ENCODE measurements around the gene CAPZA1.
A peak's percentile ranks its signal among the peaks of the same experiment; 100 is the strongest.

CAPZA1 gene

DNA sequence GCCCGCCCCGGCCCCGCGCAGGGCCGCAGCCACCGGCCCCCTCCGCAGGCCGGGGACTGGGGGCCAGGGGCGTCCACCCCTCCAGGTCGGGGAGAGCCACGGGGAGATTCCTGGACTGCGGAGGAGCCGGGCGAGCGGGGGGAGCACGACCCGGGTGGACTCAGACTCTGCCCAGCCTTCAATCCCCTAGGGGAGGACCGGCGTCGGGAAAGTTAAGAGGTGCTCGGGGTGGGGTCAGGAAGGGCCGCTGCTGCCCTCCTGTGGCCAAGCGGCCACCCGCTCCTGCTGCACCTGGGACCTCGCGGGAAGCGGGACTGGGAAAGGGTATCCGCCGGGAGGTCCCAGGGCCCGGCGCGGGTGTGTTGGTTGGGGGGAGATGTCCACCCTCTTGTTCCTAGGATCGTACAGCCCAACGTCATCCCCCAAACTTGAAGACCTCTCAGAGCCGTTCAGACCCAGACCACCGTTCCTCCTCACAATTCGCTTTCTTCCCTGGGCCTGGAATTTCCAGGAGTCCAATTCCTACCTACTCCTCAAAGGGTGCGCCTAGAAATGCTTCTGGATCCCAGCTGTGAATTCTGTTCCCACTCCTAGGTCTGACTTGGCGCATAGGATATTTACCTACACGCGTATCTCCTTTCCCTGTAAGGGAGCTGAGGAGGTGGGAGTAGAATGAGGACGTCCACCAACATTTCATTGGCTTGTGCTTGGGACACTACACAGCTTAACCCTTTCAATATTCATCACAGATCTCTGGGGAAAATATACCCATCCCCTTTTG is 87.8 kb downstream of the CAPZA1 start (continued):
- TF ChIP-seq, protein P1, sequence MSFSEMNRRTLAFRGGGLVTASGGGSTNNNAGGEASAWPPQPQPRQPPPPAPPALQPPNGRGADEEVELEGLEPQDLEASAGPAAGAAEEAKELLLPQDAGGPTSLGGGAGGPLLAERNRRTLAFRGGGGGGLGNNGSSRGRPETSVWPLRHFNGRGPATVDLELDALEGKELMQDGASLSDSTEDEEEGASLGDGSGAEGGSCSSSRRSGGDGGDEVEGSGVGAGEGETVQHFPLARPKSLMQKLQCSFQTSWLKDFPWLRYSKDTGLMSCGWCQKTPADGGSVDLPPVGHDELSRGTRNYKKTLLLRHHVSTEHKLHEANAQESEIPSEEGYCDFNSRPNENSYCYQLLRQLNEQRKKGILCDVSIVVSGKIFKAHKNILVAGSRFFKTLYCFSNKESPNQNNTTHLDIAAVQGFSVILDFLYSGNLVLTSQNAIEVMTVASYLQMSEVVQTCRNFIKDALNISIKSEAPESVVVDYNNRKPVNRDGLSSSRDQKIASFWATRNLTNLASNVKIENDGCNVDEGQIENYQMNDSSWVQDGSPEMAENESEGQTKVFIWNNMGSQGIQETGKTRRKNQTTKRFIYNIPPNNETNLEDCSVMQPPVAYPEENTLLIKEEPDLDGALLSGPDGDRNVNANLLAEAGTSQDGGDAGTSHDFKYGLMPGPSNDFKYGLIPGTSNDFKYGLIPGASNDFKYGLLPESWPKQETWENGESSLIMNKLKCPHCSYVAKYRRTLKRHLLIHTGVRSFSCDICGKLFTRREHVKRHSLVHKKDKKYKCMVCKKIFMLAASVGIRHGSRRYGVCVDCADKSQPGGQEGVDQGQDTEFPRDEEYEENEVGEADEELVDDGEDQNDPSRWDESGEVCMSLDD (tag by site-specific recombination; IDR thresholded peaks at IDR 0.05): peak; percentile 97
- TF ChIP-seq GLIS1 (tag by site-specific recombination; IDR thresholded peaks at IDR 0.05) (peak; percentile 64), IKZF3 (tag by site-specific recombination; IDR thresholded peaks at IDR 0.05) (peak; percentile 96), ZNF23 (tag by site-specific recombination; IDR thresholded peaks at IDR 0.05; ENCODE audit: borderline replicate concordance) (no peak), YY2 (tag by site-specific recombination; IDR thresholded peaks at IDR 0.05) (no peak), ZNF791 (tag by site-specific recombination; IDR thresholded peaks at IDR 0.05) (no peak), ZNF350 (tag by site-specific recombination; IDR thresholded peaks at IDR 0.05) (no peak), ZNF404 (tag by site-specific recombination; IDR thresholded peaks at IDR 0.05) (no peak), ZNF830 (tag by site-specific recombination; IDR thresholded peaks at IDR 0.05; ENCODE audit: low read depth) (no peak), ZNF366 (tag by site-specific recombination; conservative IDR thresholded peaks at IDR 0.05) (no peak), ZNF416 (tag by site-specific recombination; IDR thresholded peaks at IDR 0.05) (no peak)
- TF ChIP-seq, protein P2, sequence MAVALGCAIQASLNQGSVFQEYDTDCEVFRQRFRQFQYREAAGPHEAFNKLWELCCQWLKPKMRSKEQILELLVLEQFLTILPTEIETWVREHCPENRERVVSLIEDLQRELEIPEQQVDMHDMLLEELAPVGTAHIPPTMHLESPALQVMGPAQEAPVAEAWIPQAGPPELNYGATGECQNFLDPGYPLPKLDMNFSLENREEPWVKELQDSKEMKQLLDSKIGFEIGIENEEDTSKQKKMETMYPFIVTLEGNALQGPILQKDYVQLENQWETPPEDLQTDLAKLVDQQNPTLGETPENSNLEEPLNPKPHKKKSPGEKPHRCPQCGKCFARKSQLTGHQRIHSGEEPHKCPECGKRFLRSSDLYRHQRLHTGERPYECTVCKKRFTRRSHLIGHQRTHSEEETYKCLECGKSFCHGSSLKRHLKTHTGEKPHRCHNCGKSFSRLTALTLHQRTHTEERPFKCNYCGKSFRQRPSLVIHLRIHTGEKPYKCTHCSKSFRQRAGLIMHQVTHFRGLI (tag by site-specific recombination; IDR thresholded peaks at IDR 0.05): no peak; the same call in 1 of the 2 replicates
- TF ChIP-seq, protein P3, sequence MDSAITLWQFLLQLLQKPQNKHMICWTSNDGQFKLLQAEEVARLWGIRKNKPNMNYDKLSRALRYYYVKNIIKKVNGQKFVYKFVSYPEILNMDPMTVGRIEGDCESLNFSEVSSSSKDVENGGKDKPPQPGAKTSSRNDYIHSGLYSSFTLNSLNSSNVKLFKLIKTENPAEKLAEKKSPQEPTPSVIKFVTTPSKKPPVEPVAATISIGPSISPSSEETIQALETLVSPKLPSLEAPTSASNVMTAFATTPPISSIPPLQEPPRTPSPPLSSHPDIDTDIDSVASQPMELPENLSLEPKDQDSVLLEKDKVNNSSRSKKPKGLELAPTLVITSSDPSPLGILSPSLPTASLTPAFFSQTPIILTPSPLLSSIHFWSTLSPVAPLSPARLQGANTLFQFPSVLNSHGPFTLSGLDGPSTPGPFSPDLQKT (IDR thresholded peaks at IDR 0.05; ENCODE audit: borderline replicate concordance, low read depth, low read length): no peak
- TF ChIP-seq, protein P4, sequence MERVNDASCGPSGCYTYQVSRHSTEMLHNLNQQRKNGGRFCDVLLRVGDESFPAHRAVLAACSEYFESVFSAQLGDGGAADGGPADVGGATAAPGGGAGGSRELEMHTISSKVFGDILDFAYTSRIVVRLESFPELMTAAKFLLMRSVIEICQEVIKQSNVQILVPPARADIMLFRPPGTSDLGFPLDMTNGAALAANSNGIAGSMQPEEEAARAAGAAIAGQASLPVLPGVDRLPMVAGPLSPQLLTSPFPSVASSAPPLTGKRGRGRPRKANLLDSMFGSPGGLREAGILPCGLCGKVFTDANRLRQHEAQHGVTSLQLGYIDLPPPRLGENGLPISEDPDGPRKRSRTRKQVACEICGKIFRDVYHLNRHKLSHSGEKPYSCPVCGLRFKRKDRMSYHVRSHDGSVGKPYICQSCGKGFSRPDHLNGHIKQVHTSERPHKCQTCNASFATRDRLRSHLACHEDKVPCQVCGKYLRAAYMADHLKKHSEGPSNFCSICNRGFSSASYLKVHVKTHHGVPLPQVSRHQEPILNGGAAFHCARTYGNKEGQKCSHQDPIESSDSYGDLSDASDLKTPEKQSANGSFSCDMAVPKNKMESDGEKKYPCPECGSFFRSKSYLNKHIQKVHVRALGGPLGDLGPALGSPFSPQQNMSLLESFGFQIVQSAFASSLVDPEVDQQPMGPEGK (tag by site-specific recombination; IDR thresholded peaks at IDR 0.05): peak; percentile 77
- TF ChIP-seq, protein P5, sequence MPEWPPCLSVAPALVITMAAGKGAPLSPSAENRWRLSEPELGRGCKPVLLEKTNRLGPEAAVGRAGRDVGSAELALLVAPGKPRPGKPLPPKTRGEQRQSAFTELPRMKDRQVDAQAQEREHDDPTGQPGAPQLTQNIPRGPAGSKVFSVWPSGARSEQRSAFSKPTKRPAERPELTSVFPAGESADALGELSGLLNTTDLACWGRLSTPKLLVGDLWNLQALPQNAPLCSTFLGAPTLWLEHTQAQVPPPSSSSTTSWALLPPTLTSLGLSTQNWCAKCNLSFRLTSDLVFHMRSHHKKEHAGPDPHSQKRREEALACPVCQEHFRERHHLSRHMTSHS (tag by site-specific recombination; IDR thresholded peaks at IDR 0.05): no peak
- TF ChIP-seq, protein P6, sequence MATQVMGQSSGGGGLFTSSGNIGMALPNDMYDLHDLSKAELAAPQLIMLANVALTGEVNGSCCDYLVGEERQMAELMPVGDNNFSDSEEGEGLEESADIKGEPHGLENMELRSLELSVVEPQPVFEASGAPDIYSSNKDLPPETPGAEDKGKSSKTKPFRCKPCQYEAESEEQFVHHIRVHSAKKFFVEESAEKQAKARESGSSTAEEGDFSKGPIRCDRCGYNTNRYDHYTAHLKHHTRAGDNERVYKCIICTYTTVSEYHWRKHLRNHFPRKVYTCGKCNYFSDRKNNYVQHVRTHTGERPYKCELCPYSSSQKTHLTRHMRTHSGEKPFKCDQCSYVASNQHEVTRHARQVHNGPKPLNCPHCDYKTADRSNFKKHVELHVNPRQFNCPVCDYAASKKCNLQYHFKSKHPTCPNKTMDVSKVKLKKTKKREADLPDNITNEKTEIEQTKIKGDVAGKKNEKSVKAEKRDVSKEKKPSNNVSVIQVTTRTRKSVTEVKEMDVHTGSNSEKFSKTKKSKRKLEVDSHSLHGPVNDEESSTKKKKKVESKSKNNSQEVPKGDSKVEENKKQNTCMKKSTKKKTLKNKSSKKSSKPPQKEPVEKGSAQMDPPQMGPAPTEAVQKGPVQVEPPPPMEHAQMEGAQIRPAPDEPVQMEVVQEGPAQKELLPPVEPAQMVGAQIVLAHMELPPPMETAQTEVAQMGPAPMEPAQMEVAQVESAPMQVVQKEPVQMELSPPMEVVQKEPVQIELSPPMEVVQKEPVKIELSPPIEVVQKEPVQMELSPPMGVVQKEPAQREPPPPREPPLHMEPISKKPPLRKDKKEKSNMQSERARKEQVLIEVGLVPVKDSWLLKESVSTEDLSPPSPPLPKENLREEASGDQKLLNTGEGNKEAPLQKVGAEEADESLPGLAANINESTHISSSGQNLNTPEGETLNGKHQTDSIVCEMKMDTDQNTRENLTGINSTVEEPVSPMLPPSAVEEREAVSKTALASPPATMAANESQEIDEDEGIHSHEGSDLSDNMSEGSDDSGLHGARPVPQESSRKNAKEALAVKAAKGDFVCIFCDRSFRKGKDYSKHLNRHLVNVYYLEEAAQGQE (tag by site-specific recombination; IDR thresholded peaks at IDR 0.05): 0 out of 2 replicates have a peak, but pooled peaks have one; percentile 23
- TF ChIP-seq, protein P7, sequence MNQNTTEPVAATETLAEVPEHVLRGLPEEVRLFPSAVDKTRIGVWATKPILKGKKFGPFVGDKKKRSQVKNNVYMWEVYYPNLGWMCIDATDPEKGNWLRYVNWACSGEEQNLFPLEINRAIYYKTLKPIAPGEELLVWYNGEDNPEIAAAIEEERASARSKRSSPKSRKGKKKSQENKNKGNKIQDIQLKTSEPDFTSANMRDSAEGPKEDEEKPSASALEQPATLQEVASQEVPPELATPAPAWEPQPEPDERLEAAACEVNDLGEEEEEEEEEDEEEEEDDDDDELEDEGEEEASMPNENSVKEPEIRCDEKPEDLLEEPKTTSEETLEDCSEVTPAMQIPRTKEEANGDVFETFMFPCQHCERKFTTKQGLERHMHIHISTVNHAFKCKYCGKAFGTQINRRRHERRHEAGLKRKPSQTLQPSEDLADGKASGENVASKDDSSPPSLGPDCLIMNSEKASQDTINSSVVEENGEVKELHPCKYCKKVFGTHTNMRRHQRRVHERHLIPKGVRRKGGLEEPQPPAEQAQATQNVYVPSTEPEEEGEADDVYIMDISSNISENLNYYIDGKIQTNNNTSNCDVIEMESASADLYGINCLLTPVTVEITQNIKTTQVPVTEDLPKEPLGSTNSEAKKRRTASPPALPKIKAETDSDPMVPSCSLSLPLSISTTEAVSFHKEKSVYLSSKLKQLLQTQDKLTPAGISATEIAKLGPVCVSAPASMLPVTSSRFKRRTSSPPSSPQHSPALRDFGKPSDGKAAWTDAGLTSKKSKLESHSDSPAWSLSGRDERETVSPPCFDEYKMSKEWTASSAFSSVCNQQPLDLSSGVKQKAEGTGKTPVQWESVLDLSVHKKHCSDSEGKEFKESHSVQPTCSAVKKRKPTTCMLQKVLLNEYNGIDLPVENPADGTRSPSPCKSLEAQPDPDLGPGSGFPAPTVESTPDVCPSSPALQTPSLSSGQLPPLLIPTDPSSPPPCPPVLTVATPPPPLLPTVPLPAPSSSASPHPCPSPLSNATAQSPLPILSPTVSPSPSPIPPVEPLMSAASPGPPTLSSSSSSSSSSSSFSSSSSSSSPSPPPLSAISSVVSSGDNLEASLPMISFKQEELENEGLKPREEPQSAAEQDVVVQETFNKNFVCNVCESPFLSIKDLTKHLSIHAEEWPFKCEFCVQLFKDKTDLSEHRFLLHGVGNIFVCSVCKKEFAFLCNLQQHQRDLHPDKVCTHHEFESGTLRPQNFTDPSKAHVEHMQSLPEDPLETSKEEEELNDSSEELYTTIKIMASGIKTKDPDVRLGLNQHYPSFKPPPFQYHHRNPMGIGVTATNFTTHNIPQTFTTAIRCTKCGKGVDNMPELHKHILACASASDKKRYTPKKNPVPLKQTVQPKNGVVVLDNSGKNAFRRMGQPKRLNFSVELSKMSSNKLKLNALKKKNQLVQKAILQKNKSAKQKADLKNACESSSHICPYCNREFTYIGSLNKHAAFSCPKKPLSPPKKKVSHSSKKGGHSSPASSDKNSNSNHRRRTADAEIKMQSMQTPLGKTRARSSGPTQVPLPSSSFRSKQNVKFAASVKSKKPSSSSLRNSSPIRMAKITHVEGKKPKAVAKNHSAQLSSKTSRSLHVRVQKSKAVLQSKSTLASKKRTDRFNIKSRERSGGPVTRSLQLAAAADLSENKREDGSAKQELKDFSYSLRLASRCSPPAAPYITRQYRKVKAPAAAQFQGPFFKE (tag by site-specific recombination; IDR thresholded peaks at IDR 0.05; ENCODE audit: borderline replicate concordance): no peak
- TF ChIP-seq, protein P8, sequence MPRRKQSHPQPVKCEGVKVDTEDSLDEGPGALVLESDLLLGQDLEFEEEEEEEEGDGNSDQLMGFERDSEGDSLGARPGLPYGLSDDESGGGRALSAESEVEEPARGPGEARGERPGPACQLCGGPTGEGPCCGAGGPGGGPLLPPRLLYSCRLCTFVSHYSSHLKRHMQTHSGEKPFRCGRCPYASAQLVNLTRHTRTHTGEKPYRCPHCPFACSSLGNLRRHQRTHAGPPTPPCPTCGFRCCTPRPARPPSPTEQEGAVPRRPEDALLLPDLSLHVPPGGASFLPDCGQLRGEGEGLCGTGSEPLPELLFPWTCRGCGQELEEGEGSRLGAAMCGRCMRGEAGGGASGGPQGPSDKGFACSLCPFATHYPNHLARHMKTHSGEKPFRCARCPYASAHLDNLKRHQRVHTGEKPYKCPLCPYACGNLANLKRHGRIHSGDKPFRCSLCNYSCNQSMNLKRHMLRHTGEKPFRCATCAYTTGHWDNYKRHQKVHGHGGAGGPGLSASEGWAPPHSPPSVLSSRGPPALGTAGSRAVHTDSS (tag by site-specific recombination; IDR thresholded peaks at IDR 0.05): no peak

All from HEK293 (cell line).